Sigmoid colon (tissue), 3 donors: ENCODE results near the gene ADCY5.

ENCODE experiments used
- CTCF ChIP-seq, 4 experiments: fragments of 450-650 bp in 3 of 4; fragments of 200-600 bp in 1 of 4; IDR thresholded peaks; one replicate each; pipeline ENCODE4 v1.5.1; 2016 to 2019; ENCODE audit warnings: antibody characterized with exemption in 4 of 4, mild to moderate bottlenecking in 3 of 4, moderate library complexity in 2 of 4
- POLR2A ChIP-seq, 2 donors: fragments of 450-650 bp; IDR thresholded peaks; one replicate each; pipeline ENCODE4 v1.6.1; 2016; ENCODE audit warnings: antibody characterized with exemption in 2 of 2, mild to moderate bottlenecking in 2 of 2, moderate library complexity in 2 of 2

DNA sequence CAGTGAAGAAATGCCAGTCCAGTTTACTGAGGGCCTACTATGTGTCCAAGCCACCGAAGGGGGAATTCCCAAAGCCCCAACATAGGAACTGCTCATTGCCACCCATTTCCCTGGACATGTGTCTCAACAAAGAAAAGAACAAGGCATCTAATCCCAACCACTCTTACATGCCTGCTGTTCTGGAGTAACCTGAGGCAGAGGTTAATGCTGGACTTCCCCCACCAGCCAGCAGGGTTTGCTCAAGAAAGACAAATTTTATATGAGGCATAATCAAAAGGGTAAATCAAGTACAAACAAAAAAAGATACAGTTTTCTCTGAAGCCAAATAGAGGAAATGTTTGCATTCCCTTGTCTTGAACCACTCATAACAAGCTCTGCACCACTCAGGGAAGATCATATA is 4.1 kb downstream of the ADCY5 start:
- TF ChIP-seq POLR2A (IDR thresholded peaks at IDR 0.05) (no peak), CTCF (IDR thresholded peaks at IDR 0.05) (no peak)
